GM04503 (cell line): ENCODE measurements around the gene ERBB4.

Experiments used
- DNase-seq: peaks from one replicate; pipeline ENCODE4 v3.0.0-alpha.2; 2012; ENCODE audit warnings: low read depth

ERBB4 gene

DNA sequence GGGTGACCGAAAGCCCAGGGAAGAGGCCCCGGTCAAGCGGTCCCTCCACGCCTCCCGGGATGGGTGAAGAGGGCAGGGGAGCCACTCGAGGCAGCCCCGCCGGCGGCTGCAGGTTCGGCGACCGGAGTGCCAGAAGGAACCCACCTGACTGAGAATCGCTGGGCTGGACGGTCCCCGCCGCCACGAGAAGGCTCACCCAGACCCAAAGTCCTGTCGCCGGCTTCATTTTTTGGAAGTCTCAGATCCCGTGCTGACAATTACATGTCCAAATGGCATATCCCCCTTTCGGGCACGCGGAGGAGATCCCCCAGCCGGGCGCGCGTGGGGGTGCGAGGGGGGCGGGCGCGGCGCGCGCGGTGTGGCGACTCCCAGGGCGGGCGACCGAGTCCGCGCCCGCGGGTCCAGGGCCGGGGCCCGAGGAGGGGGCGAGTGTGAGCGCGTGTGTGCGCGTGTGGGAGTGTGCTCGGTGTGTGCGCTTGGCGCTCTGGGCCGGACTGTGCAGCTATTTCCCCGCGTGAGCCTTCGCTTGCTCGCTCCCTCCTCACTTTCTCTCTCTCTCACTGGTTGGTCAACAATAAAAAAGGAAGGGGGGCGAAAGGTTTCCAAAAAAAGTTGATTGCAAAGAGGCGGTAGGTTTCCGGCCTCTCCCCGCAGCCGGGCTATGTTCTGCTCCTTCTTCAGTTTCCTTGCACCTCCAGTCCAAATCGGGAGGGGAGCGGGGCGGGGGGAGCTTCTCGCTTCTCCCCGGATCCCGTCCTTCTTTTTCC lies at the start of gene ERBB4:
Gene ERBB4 (minus strand): TSS at position 498 of the 767 bp plus-strand sequence. CDS start 272 bp downstream, at position 226.
- DNase-seq = no peak

DNA sequence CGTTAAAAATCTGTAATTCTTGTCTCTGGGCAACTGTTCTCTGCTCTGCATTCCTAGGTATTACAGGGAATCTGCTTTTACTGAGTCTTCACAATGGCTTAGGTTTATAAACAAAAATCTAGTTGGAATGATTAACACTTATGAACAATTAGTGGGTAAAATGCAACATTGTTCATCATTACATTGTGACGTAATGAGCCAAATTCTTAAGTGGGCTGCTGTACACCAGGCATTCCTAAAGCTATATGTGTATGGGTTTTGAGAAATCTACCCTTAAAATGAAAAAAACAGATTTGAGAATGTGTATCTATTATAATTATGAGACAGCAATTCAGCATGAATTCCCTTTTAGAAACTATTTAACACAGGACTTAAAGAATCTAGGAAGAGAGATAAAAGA lies 41.5 kb upstream of the ERBB4 start:
- no peak for DNase-seq

DNA sequence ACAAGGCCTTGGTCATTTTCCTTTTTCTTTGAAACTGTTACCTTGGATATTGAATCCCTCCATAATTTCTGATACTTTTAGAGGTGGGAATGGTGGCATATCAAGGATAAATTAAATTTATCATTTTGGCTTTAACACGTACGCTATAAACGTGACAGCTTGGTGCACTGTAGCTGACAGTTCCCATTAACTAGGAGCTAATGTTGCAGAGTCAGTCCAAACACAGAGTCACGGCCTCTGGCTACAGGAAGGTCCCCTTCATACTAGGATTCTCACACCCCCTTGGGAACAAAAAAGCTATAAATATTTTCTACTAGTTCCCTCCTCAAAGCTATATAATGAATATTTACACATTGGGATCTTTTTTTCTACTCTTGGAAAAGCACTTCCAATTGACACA lies 17.7 kb upstream of the ERBB4 start:
- no peak for DNase-seq

DNA sequence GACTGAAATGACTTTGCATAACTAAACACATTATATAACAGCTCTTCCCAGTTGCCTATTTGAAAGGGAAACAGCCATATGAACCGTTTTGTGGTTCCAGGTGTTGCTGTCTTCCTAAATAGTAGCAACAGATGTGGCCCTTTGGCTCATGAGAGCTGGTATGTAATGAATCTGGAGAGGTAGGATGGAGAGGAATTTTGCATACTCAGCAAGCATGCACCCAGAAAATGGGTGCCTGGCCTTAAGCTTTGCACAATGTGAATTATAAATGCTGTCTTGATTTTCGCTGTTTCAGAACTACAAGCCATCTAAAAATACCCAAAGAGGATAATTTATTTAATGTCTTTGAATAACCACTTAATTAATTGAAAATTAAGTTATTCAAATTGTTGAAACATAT lies 15.6 kb upstream of the ERBB4 start:
- no peak for DNase-seq

DNA sequence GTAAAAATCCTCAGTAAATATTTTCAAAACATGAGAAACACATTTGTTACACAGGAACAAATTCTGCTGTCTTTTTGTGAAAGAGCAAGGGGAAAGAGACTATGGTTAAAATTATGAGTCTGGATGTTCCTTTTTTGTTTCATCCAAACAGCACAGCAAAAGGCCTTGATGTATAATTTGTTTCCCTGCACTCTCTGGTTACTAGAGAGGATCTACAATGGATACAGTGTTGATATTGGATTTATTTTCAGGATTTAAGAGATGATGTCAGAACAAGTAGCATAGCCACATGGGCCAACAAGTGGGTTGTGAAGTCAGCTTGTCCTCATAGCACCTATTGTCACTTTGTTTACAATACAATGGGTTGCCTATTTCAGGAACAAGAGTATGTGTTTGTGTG lies 11.3 kb upstream of the ERBB4 start:
- DNase-seq = no peak

DNA sequence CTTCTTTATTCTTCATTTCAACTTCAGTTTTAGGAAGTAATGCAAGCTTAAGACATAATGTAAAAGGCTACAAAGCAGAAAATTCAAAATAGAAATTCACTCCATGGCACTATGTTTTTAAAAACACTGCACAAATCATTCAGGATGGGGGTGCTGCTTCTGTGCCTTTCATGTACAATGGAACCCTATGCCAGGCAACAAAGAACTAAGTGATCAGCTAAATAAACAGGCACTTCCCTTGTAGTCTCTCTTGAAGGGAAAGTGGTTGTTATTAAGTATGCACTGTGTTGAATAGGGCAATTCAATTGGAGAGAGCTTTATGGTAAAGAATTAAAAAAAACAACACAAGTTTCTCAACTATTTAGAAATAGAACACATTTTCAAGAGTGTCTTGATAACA lies 10.9 kb upstream of the ERBB4 start:
- DNase-seq = no peak

DNA sequence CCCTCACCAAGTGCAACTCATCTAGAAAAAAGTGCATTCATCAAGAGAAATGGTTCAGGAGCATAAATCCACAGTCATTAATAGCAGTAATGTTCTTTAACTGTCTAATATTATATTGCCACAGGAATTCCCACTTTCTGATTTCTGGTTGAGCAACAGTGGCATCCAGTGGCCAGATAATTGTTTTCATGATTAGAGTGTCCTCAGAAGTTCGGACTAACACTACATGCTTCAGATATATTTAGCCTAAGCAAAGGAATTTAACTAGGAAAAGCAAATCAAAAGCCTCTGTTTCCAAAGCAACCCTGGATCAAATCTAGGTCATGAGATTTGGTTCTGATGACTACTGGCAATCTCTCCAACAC lies 9.8 kb upstream of the ERBB4 start:
- DNase-seq = no peak

DNA sequence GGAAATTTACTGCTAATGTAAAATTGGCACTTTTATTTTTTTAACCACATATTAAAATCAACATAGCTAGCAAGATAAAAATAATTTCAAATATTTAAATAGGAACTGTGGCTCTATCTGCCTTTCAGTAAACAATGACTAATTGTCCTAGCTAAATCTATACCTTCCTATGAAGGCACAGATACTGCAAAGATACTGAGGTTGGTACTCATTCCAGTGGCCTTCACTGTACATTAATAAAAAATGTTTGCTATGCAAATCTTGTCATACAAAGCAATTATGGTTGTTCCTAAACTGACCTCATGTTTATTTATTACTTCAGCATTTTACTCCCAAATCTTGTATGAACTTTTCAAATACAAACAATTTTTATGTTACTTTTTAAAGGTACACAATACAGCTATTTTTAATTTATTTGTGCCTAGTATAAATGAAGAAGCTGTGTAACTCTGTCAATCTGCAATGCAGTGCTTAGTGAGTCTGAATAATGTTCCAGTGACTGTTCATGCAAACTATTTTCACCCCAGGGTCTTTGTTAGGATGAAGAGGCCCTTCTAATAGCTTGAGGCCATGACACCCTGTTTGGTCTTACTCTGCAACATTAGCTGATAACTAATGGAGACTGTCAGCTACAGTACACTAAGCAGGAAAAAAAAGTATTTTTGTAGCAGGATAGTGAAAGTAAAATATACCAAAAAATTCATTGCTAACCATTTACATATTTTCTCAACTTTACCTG lies 9.3 kb upstream of the ERBB4 start:
- DNase-seq = no peak

DNA sequence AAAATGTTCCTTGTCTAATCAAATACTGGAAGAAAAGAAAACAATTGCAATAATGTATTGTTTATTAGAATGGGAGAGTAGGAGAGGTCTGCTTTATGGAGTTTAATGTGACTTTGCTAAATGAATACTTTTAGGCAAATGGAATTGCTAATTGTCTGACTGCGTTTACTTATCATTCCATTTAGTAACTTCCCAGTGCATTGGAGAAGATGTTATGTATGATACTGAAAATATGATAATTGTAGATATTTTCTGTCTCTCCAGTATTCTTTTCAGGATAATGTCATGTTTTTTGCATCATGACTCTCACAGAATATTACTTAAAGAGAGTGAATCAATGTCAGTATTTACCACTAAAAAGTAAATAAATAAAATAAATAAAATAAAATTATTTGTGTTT lies 8.1 kb upstream of the ERBB4 start:
- DNase-seq = no peak

DNA sequence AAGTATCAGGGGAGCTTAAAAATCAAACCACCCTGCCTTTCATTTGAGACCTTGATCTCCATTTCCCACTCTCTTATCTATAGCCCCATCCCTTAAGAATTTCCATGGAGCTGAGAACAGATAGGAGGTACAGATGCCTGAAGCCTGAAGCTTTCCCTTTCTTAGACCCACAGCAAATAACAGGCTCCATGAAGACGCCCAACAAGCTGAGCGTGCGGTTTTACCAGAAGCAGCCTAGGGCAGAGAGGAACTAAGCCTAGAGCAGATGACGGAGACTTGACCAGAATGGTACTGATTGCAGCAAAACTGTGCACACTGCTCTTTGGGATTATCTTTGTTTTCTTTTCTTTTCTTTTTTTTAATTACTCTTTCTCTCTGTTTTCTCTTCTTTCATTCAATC lies 1.7 kb upstream of the ERBB4 start:
- no peak for DNase-seq

DNA sequence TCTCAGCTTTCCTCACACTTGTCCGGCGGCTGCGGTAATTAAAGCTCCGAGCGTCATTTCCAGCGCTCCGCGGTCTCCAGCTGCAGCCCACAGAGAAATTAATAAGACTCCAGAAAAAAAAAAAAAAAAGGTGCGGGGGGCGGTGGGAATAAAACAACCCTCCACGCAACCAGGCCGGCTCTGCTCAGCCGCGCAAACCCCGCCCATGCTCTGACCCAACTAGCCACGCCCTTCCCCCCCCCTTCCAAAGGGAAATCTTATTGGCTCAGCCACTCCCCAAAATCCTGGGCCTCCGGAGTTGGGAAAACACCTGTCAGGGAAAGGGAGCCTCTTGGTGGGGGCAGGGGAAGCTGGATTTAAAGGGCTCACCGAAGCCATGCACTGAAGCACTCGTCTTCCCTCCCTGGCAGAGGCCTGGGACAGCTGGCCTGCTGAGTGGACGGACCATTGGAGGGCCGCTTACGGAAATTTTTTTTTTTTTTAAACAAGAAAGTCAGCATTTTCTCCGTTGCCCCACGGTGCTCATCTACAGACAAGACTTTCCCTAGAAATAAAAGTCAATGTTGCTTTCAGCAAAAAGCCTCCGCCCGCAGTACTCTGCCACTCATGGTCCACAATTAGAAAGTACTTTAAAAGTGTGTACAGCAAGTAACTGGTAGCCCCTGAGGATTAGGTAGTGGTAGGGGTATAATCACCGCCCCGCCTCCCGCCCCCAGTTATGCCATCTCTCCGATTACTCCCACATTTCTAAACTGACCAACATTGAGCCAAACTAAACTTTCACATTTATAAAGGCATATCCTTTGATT lies 674 bp upstream of the ERBB4 start:
- DNase-seq = no peak

DNA sequence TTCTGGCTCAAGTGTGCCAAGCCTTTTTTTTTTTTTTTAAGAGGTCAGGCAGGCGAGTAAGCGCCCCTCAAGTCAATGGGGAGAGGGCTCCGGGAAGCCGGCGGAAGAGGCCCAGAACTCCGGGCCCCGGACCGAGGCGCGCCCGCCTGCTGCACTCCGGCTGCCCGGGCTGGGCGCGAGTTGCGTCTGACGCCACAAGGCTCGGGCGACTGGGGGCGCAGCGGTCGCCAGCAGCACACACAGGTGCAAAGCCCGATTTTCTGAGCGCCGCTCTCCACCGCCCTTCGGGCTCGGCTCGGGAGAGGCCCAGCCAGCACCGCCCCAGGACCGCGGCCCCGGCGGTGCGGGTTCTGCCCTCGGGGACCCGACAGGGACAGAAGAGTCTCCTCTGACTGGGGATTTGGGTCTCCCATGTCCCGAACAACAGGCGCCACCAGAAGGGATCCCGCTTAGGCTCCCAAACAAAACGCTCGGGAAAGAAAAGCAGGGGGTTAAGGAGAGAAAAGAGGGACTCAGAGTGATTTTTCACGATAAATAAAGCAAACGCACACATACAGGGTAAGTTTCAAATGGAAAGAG lies 787 bp downstream of the ERBB4 start:
- DNase-seq = no peak

DNA sequence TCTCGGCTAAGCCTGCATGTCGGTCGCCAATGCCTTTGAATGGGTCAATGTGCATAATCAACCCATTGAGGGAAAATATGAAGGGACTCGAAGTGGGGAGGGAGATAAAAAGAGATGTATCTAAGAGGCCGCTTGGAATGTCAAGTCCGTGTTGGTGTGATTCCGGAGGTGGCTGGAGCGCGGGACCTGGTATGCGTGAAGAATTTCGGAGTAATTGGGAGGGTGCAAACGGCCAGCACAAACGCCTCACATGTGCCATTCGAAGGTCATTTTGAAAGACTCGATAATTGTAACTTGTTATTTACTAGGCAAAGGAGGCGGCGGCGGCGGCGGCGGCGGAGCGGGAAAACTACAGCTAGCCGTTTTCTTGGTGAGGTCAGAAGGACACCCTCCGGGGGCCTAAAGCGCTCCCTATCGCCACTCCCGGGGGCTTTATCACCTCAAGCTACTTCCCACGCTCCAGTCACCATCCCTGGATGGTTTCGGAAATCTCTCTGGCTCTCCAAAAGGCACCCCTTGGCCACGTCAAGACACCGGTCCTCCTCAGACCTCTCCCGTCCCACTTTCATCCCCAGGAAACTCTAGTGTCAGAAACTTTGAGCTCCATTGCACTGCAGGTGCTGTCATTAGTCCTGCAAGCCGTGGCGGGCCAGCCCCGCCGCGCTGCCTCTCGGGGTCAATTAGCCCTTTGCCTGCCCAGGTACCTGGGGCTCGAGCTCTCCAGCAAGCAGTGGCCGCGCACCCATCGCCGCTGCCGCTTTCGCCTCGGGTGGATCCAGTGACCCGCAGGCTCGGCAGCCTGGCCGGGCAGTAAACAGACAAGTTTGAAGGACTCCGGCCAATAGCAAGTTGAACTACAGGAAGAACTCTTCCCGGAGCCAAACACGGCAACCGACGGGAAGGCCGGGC lies 1.5 kb downstream of the ERBB4 start:
- no peak for DNase-seq

DNA sequence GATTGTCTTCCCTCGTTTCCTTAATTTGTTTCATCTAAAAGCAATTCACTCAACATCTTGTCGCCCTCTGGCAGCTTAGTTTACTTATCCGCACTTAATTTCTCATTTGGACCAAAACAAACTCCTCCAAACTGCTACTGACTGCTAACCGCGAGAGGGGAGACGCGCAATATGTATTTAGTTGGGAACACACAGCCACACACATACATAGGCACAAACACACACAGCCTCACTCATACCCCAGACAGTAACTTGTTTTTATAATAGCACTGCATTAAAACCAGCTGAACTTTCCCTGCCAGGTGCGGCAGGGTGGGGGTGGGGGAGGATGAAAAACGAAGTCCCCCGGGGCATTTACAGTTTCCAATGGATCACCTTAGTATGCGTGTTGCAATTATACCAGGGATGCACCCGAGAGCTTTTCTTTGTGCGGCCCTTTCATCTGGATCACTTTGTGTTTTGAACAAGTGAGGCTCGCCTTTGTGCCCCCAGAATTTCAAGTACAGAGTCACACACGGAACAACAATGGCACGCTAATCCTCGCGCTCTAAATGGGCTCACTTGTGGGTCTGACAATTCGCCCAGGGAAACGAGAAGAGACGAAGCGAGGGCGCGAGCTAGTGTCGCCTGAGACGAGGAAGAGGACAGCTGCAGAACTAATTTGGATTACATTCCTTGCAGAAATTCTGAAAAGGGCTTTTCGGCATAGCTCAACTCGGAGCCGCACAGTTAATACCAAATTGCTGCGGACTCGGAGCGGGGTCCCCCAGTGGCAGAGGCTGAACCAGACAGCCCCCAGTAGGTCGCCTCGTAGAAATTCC lies 2.4 kb downstream of the ERBB4 start:
- no peak for DNase-seq

DNA sequence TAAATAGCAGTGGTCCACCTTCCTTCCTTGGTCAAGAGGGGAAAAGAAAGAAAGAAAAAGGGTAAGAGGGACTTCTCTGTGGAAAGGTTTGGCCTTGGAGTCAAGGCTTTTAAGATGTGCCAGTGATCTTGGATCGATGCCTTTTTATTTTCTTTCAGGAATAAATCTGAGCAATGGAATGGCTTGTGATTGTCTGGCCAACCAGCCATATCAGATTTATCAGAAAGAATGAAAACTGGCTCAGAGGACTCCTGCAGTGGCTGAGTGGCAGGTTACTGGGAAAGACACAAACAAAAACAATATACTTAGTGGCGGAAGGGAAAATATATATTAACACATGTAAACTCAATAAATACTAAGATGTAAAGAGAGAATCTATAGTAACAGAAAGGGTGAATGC lies 4.3 kb downstream of the ERBB4 start:
- no peak for DNase-seq

DNA sequence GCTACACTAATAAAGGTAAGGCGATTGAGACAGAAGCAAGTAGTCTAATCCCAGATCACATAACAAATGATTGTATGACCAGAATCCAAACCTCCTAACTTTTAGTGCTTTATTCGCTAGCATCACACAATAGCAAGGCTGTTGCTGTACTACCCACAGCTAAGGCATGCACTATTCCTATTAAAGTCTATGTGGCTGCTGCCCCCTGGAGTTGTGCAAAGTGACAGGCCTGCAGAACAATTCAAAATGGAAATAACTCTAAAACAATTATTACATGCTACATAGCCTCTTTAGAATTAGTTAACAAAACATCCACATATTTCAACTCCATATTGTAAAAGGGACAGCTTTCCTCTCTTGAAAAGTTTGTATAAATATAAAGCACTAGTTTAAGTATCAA lies 6.0 kb downstream of the ERBB4 start:
- no peak for DNase-seq

DNA sequence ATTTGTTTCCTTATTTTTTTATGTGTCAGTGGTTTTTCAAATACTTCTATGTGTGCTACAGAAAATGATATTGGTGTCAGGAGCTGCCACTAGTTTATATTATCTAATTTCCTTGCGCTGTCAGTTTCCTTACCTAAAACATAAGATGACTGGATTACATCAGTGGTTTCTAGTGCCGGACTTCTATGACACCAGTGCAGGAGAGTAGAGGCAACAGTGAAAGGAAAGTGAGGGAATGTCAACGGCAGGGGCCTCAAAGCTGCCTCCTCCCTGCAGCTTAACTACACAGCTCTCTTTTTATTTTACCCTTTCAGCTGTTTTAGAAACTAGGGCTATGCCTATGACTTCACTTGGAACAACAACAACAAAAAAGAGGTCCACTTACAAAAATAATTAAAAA lies 6.5 kb downstream of the ERBB4 start:
- no peak for DNase-seq

DNA sequence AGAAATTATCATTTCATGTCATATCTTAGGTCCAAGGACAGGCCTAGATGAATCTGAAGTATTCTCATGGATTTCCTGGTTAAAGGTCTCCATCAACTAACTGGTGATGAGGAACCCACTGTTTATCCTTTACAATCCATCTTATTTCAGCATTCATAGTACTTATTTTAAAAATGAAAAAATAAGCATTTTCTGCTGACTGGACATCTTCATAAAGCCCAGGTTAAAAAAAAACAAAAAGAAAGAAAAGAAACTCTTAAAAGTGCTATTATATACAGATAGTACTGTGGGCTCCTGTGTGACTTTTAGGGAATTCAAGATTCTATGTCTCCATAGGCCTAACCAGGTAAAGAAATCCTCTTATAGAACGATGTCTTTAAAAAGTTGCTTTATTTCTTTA lies 7.1 kb downstream of the ERBB4 start:
- DNase-seq = no peak

DNA sequence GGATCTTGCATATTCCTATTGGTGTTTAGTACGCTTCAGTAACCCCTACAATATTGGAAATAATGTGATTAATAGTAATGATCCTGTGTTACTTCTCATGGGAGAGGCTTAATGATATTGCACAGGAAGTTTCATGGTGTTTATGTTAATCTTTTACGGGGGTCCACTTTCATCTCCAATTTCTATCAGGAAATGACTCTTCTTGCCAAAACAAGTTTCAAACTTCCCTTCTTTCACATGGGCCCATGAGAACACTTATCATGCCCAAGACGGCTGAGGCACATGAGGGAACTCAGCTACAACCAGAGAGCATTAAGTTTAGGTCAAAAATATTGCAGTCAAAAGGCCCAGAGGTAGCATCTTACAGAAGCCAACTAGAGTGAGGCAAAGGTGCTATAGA lies 7.6 kb downstream of the ERBB4 start:
- no peak for DNase-seq

DNA sequence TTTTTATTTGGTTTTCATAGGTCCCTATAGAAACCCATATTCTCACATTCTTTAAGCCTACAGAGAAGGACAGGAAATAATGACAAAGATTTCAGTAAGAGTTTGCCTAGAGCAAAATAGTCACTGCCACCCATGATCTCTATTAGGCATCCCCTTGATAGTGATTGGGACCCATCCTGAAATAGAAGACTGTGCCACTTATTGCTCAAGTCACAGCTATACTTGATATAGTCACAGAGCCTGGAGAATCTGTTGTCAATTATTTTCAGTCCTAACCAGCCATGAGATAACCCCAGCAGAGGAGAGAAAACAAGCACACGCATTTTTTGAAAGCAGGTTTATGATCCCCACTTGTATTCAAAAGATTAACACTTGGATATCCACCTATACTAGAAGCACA lies 8.2 kb downstream of the ERBB4 start:
- DNase-seq = no peak
